H1 (cell line): ENCODE results near the gene BMF. TPM values are rescaled to one million over a fixed set of nuclear protein-coding genes. Genes with fewer than 3 reads are reported as not detected.

Source experiments
- CTCF ChIA-PET: fragments of 300-600 bp; sonication (Branson Sonifier 250); formaldehyde crosslinking; loops from one replicate; lab custom pipeline; 2021; ENCODE audit not compliant: partially characterized antibody; lab: Charles Lee
- POLR2A ChIA-PET: fragments of 300-600 bp; sonication (Branson Sonifier 250); formaldehyde crosslinking; loops from one replicate; lab custom pipeline; 2021; ENCODE audit warnings: inconsistent platforms; ENCODE audit not compliant: partially characterized antibody; lab: Charles Lee
- DNase-seq, 2 experiments: peaks; one replicate each; pipeline versions ENCODE4 v3.0.0 to v3.0.0-alpha.2; 2010 to 2022; ENCODE audit warnings: low spot score in 2 of 2, low read depth in 1 of 2, mixed read lengths in 1 of 2
- FAIRE-seq: peaks from 2 replicates; lab custom pipeline; 2011; peaks lifted over from hg19 to GRCh38; lab: Jason Lieb, UNC
- H2AFZ ChIP-seq: 2 replicates; pipeline ENCODE4 v1.8.1; 2012; ENCODE audit warnings: low read length, inconsistent platforms
- H2AK5ac ChIP-seq: 2 replicates; pipeline ENCODE4 v1.6.1; 2013; ENCODE audit warnings: low read depth, low read length
- H2BK120ac ChIP-seq: replicated peaks from 2 replicates; pipeline ENCODE3; 2013; ENCODE audit warnings: low read depth, low read length, inconsistent platforms
- H2BK12ac ChIP-seq: 2 replicates; pipeline ENCODE4 v1.6.1; 2013; ENCODE audit warnings: low read depth, low read length
- H2BK15ac ChIP-seq: 2 replicates; pipeline ENCODE4 v1.6.1; 2013; ENCODE audit warnings: low read length
- H2BK20ac ChIP-seq: 2 replicates; pipeline ENCODE4 v1.6.1; 2013; ENCODE audit warnings: low read length
- H2BK5ac ChIP-seq: 2 replicates; pipeline ENCODE4 v1.6.1; 2013; ENCODE audit warnings: low read depth, low read length
- H3K14ac ChIP-seq: 2 replicates; pipeline ENCODE4 v1.6.1; 2013; ENCODE audit warnings: inconsistent platforms; ENCODE audit not compliant: insufficient read length
- H3K18ac ChIP-seq: 2 replicates; pipeline ENCODE4 v1.6.1; 2013; ENCODE audit warnings: low read length; ENCODE audit errors: extremely low read depth
- H3K23ac ChIP-seq: 2 replicates; pipeline ENCODE4 v1.6.1; 2013; ENCODE audit warnings: inconsistent platforms; ENCODE audit not compliant: insufficient read length
- H3K23me2 ChIP-seq: 2 replicates; pipeline ENCODE4 v1.6.1; 2013; ENCODE audit warnings: low read depth, low read length
- H3K27ac ChIP-seq: 2 replicates; pipeline ENCODE4 v1.6.1; 2011; ENCODE audit warnings: low read depth, low read length, inconsistent platforms
- H3K27me3 ChIP-seq, 4 experiments: replicated peaks in 1 of 4; 1 replicate in 1 of 4; 2 replicates in 3 of 4; pipeline versions ENCODE4 v1.6.1 to v1.8.1; 2011 to 2013; ENCODE audit warnings: low read length in 3 of 4, mild to moderate bottlenecking in 3 of 4, inconsistent platforms in 2 of 4, mixed read lengths in 2 of 4, moderate library complexity in 1 of 4; ENCODE audit not compliant: control insufficient read depth in 3 of 4, insufficient read depth in 3 of 4; ENCODE audit errors: extremely low read depth in 1 of 4
- H3K36me3 ChIP-seq, 4 experiments: 2 replicates each; pipeline versions ENCODE4 v1.6.1 to v1.8.1; 2011 to 2013; ENCODE audit warnings: mild to moderate bottlenecking in 4 of 4, low read length in 3 of 4, moderate library complexity in 2 of 4, control low read depth in 1 of 4, inconsistent platforms in 1 of 4; ENCODE audit not compliant: insufficient read depth in 4 of 4, control insufficient read depth in 2 of 4
- H3K4ac ChIP-seq: replicated peaks from 2 replicates; pipeline ENCODE3; 2013; ENCODE audit warnings: low read length, low read depth, mixed read lengths, inconsistent platforms; ENCODE audit not compliant: insufficient read length
- H3K4me1 ChIP-seq, 4 experiments: replicated peaks in 1 of 4; 1 replicate in 1 of 4; 2 replicates in 3 of 4; pipeline versions ENCODE4 v1.6.1 to v1.8.1; 2011 to 2013; ENCODE audit warnings: low read length in 3 of 4, inconsistent platforms in 2 of 4, mixed read lengths in 1 of 4; ENCODE audit not compliant: insufficient read depth in 4 of 4, control insufficient read depth in 3 of 4
- H3K4me2 ChIP-seq, 2 experiments: 2 replicates each; pipeline versions ENCODE4 v1.6.1 to v1.8.1; 2011 to 2013; ENCODE audit warnings: low read depth in 2 of 2, low read length in 2 of 2, control low read depth in 1 of 2, inconsistent platforms in 1 of 2, mild to moderate bottlenecking in 1 of 2; ENCODE audit not compliant: insufficient read depth in 1 of 2
- H3K4me3 ChIP-seq, 4 experiments: fragments of 200-600, 300-600 bp in 1 of 4; sonication (generic), shearing (Covaris generic), sonication (Bioruptor Twin) in 1 of 4; 2 replicates each; pipeline versions ENCODE4 v1.5.1 to v1.8.1; 2011 to 2016; ENCODE audit warnings: low read length in 4 of 4, low read depth in 3 of 4, control low read depth in 2 of 4, inconsistent platforms in 2 of 4, mild to moderate bottlenecking in 2 of 4, mixed read lengths in 1 of 4, moderate library complexity in 1 of 4; ENCODE audit not compliant: insufficient read depth in 2 of 4; ENCODE audit errors: extremely low read depth in 1 of 4
- H3K56ac ChIP-seq: replicated peaks from 2 replicates; pipeline ENCODE3; 2013; ENCODE audit warnings: low read depth, mild to moderate bottlenecking, mixed read lengths, low read length, inconsistent platforms; ENCODE audit not compliant: insufficient read length
- H3K79me1 ChIP-seq: 2 replicates; pipeline ENCODE4 v1.6.1; 2013; ENCODE audit warnings: low read depth, low read length, control low read depth
- H3K79me2 ChIP-seq, 2 experiments: 2 replicates each; pipeline versions ENCODE4 v1.6.1 to v1.8.1; 2012 to 2013; ENCODE audit warnings: low read length in 2 of 2, mild to moderate bottlenecking in 2 of 2, inconsistent platforms in 1 of 2; ENCODE audit not compliant: insufficient read depth in 2 of 2, control insufficient read depth in 1 of 2
- H3K9ac ChIP-seq, 4 experiments: replicated peaks in 1 of 4; 1 replicate in 1 of 4; 2 replicates in 3 of 4; pipeline versions ENCODE4 v1.6.1 to v1.8.1; 2011 to 2013; ENCODE audit warnings: low read depth in 3 of 4, low read length in 3 of 4, control low read depth in 2 of 4, mild to moderate bottlenecking in 2 of 4, moderate library complexity in 2 of 4, inconsistent platforms in 1 of 4; ENCODE audit errors: extremely low read depth in 1 of 4
- H3K9me3 ChIP-seq, 2 experiments: 2 replicates each; pipeline versions ENCODE4 v1.6.1 to v1.8.1; 2012 to 2013; ENCODE audit warnings: mild to moderate bottlenecking in 2 of 2, moderate library complexity in 2 of 2, control low read depth in 1 of 2, inconsistent platforms in 1 of 2, low read depth in 1 of 2, low read length in 1 of 2, mixed read lengths in 1 of 2; ENCODE audit not compliant: insufficient read depth in 2 of 2
- H4K20me1 ChIP-seq, 2 experiments: replicated peaks in 1 of 2; 2 replicates each; pipeline versions ENCODE3 to v1.8.1; 2011 to 2013; ENCODE audit warnings: inconsistent platforms in 2 of 2, low read length in 2 of 2, mild to moderate bottlenecking in 1 of 2; ENCODE audit not compliant: insufficient read depth in 2 of 2, control insufficient read depth in 1 of 2
- H4K5ac ChIP-seq: 2 replicates; pipeline ENCODE4 v1.6.1; 2013; ENCODE audit warnings: low read length, low read depth, mixed read lengths, inconsistent platforms; ENCODE audit not compliant: insufficient read length
- H4K8ac ChIP-seq: 2 replicates; pipeline ENCODE4 v1.8.0; 2013; ENCODE audit warnings: mild to moderate bottlenecking, moderate library complexity, low read length, inconsistent platforms; ENCODE audit not compliant: insufficient read depth; ENCODE audit errors: extremely low read depth
- H4K91ac ChIP-seq: replicated peaks from 2 replicates; pipeline ENCODE3; 2013; ENCODE audit warnings: low read length, mixed read lengths, inconsistent platforms; ENCODE audit not compliant: insufficient read length
- CHD2 ChIP-seq: IDR thresholded peaks from 2 replicates; pipeline ENCODE4 v1.6.1; 2012; ENCODE audit warnings: low read length, improper control_type of control experiment
- JUND ChIP-seq: IDR thresholded peaks from 2 replicates; pipeline ENCODE4 v1.6.1; 2011; ENCODE audit warnings: mild to moderate bottlenecking, improper control_type of control experiment, low read length
- RBBP5 ChIP-seq: IDR thresholded peaks from 2 replicates; pipeline ENCODE4 v1.7.1; 2012; ENCODE audit warnings: low read depth, mild to moderate bottlenecking, inconsistent platforms, low read length, moderate library complexity, borderline replicate concordance
- RNF2 ChIP-seq: fragments of 200-900, 300-1000 bp; sonication (generic); IDR thresholded peaks from 2 replicates; pipeline ENCODE4 v1.7.1; 2016; ENCODE audit warnings: borderline replicate concordance, low read depth, mild to moderate bottlenecking, antibody characterized with exemption, low read length; ENCODE audit not compliant: poor library complexity, severe bottlenecking; ENCODE audit errors: missing control alignments
- WGBS, 2 experiments: shearing (Covaris generic) in 1 of 2; methylation state at CpG; one replicate each; pipeline versions ENCODE4 v1.1.6 to v1.1.7; 2013 to 2015; ENCODE audit warnings: low lambda C conversion rate in 2 of 2, mixed read lengths in 2 of 2, inconsistent platforms in 1 of 2, low coverage in 1 of 2, missing lambda C conversion rate in 1 of 2; ENCODE audit not compliant: insufficient replicate concordance in 2 of 2, insufficient coverage in 1 of 2, insufficient read length in 1 of 2; ENCODE audit errors: extremely low coverage in 1 of 2, missing lambda C conversion rate in 1 of 2; 5-methylcytosine and 5-hydroxymethylcytosine counted together
- polyA plus RNA-seq, 7 experiments: library from polyadenylated mRNA; depleted of rRNA in 3 of 7; stranded (reverse) in 5 of 7; unstranded in 2 of 7; fragments of >200 nt in 5 of 7; fragments of 200-250 nt in 2 of 7; gene quantifications; 1 replicate in 5 of 7; 2 replicates in 1 of 7; 4 replicates in 1 of 7; pipeline versions ENCODE4 v1.2.1 to v1.2.3, GENCODE V29; 2011 to 2013; ENCODE audit warnings: missing spikeins in 2 of 7, mixed read lengths in 2 of 7
- total RNA-seq: library from RNA; stranded (reverse); fragmentation: NEBNext Ultra II Directional; extraction: Animal tissue kit (Norgen Biotek cat#: 25700); gene quantifications from 2 replicates; pipeline ENCODE4 v1.2.1, GENCODE V29; 2021

BMF gene
- total and polyA plus RNA-seq, 2 of the 8 experiments (the other 6 are each of a cell fraction or from before 2014, with no cell fraction given) = 21.2 to 24.2 TPM

DNA sequence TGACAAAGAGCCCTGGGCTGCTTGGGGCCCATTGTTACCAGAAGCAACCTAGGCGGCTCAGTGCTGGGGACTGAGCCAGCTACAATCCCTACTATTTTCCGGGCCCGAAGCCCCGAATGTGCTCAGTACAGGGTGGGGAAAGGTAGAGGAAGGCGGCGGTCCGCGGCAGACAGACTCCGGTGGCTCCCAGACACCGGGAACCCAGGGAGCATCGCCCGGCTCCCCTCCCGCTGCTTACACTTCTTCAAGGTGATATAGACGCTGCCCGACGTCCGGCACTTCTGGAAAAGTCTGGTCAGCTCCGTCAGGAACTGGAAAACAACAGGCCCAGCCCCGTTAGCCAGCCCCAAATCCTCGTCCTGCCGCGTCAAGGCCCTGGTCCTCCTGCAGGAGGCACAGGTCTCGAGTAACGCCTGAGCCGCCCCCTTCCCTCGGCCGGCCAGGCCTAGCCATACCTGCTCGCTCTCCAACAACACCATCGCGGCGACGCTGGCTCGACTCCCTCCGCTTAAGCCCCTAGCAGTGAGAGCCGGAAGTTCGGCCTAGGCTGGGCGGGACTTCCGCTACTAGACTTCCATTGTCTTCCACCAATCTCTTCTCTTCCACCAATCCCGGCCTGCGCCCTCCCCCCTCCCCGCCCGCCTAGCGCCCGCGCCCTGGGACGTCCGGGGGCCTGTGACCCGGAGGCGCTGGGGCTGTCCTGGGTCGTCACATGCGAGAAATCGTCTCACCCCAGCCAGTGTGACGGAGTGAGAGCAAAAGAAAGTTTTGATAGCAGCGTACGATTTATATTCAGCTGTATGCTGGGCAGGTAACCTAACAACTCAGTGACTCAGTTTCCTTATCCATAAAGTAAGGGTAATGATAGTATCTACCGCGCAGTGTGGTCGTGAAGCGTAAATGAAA is 69.8 kb downstream of the BMF start, which contains the start of gene SRP14:
Gene SRP14, minus strand, starts transcription at position 544 of the 906 bp plus-strand sequence. Its CDS starts 65 bp downstream, at position 479.
- Histone ChIP-seq H2AFZ (peak within 1 kb of the TSS; percentile 95), H2BK12ac (0 out of 2 replicates have a peak within 1 kb of the TSS, but pooled peaks have one; percentile 60), H3K4ac (no peak within 1 kb of the TSS), H3K9me3 (no peaks in the 10 kb centered on the region), H3K18ac (peak within 1 kb of the TSS; percentile 94), H3K4me1 (peaks cover 0 to 3% (median 0%) of the 10 kb centered on the region in 4 experiments; a peak in 2 of 7 replicates), H3K9ac (peak within 1 kb of the TSS; percentile 70 to 90 (median 89)), H3K56ac (peak within 1 kb of the TSS; percentile 79), H3K79me2 (peaks cover 0 to 15% of the 10 kb centered on the region in 2 experiments; a peak in 3 of 4 replicates), H4K5ac (peak within 1 kb of the TSS; percentile 92), H4K8ac (peak within 1 kb of the TSS; percentile 99), H2AK5ac (no peak within 1 kb of the TSS), H3K23ac (no peak within 1 kb of the TSS), H3K27ac (peak within 1 kb of the TSS; percentile 80), H4K20me1 (no peaks in the 10 kb centered on the region), H3K4me2 (peak within 1 kb of the TSS; percentile 77 to 80), H2BK120ac (no peak within 1 kb of the TSS), H3K27me3 (no peaks in the 10 kb centered on the region), H3K23me2 (peaks cover 6% of the 10 kb centered on the region), H2BK5ac (peak within 1 kb of the TSS; percentile 95), H2BK20ac (no peak within 1 kb of the TSS), H2BK15ac (peak within 1 kb of the TSS; percentile 81), H3K4me3 (peak within 1 kb of the TSS; percentile 58 to 95 (median 88)), H4K91ac (no peak within 1 kb of the TSS), H3K36me3 (peaks cover 11 to 34% (median 30%) of the 10 kb centered on the region in 4 experiments), H3K14ac (no peak within 1 kb of the TSS), H3K79me1 (no peaks in the 10 kb centered on the region)
- ChIA-PET POLR2A (interaction anchor here (0.6 to 2.9 kb wide), 11 partner anchors 10 to 253 kb away, joined by 3 to 11 read pairs (median 4); partner anchors contain the start of gene BUB1B), CTCF (interaction anchor here (0.7 to 21.9 kb wide), 15 partner anchors 13 to 252 kb away, joined by 3 to 406 read pairs (median 3); partner anchors contain the start of genes BMF and BUB1B)
- FAIRE-seq (no peak), DNase-seq (peak; percentile 73 to 91)
- WGBS, 2 experiments = 2% methylated on average over 49 of the region's 59 CpGs; no CpG with 5 or more reads in 1 of the 2 experiments
- TF ChIP-seq RNF2 (no peak), JUND (no peak), RBBP5 (peak; percentile 84; the same call in 1 of the 2 replicates), CHD2 (no peak)
